ENCODE measurements around the gene SYNM.

SYNM gene

GRCh38 chr15:99132634-99133287 lies 27.9 kb downstream of the SYNM start:
- no peak for TF ChIP-seq POLR2AphosphoS5 (IDR thresholded peaks at IDR 0.05; ENCODE audit: low read depth, low read length)
- TF ChIP-seq TAF1 (IDR thresholded peaks at IDR 0.05; ENCODE audit: borderline replicate concordance, insufficient read depth, low read length): no peak
- TF ChIP-seq REST (IDR thresholded peaks at IDR 0.05; ENCODE audit: insufficient read depth in 1 of 2, low read depth in 2 of 2, low read length in 2 of 2): no peak
- no peak for TF ChIP-seq FOXP2 (optimal IDR thresholded peaks at IDR 0.05; ENCODE audit: borderline replicate concordance, extremely low read depth, extremely low read length, insufficient read depth)
- TF ChIP-seq SIN3A (IDR thresholded peaks at IDR 0.05; ENCODE audit: borderline replicate concordance, insufficient read depth, low read length): no peak

GRCh38 chr15:99134317-99134821 lies 29.5 kb downstream of the SYNM start:
- no peak for TF ChIP-seq FOXP2 (optimal IDR thresholded peaks at IDR 0.05; ENCODE audit: borderline replicate concordance, extremely low read depth, extremely low read length, insufficient read depth)
- no peak for TF ChIP-seq SIN3A (IDR thresholded peaks at IDR 0.05; ENCODE audit: borderline replicate concordance, insufficient read depth, low read length)
- no peak for TF ChIP-seq REST (IDR thresholded peaks at IDR 0.05; ENCODE audit: insufficient read depth in 1 of 2, low read depth in 2 of 2, low read length in 2 of 2)
- TF ChIP-seq POLR2AphosphoS5 (IDR thresholded peaks at IDR 0.05; ENCODE audit: low read depth, low read length): no peak
- no peak for TF ChIP-seq TAF1 (IDR thresholded peaks at IDR 0.05; ENCODE audit: borderline replicate concordance, insufficient read depth, low read length)

GRCh38 chr15:99135194-99135593 lies 30.3 kb downstream of the SYNM start:
- no peak for TF ChIP-seq TAF1 (IDR thresholded peaks at IDR 0.05; ENCODE audit: borderline replicate concordance, insufficient read depth, low read length)
- no peak for TF ChIP-seq REST (IDR thresholded peaks at IDR 0.05; ENCODE audit: insufficient read depth in 1 of 2, low read depth in 2 of 2, low read length in 2 of 2)
- no peak for TF ChIP-seq SIN3A (IDR thresholded peaks at IDR 0.05; ENCODE audit: borderline replicate concordance, insufficient read depth, low read length)
- no peak for TF ChIP-seq POLR2AphosphoS5 (IDR thresholded peaks at IDR 0.05; ENCODE audit: low read depth, low read length)
- TF ChIP-seq FOXP2 (optimal IDR thresholded peaks at IDR 0.05; ENCODE audit: borderline replicate concordance, extremely low read depth, extremely low read length, insufficient read depth): no peak

GRCh38 chr15:99137111-99137546 lies 32.2 kb downstream of the SYNM start:
- TF ChIP-seq REST (IDR thresholded peaks at IDR 0.05; ENCODE audit: insufficient read depth in 1 of 2, low read depth in 2 of 2, low read length in 2 of 2) (no peak), SIN3A (IDR thresholded peaks at IDR 0.05; ENCODE audit: borderline replicate concordance, insufficient read depth, low read length) (no peak), POLR2AphosphoS5 (IDR thresholded peaks at IDR 0.05; ENCODE audit: low read depth, low read length) (no peak), TAF1 (IDR thresholded peaks at IDR 0.05; ENCODE audit: borderline replicate concordance, insufficient read depth, low read length) (no peak), FOXP2 (optimal IDR thresholded peaks at IDR 0.05; ENCODE audit: borderline replicate concordance, extremely low read depth, extremely low read length, insufficient read depth) (no peak)

All from PFSK-1 (cell line).